NCI-H748 (cell line): ENCODE data around the gene PARD3.
A peak's percentile ranks its signal among the peaks of the same experiment; 100 is the strongest.
"Not testable (repeated sequence)": the region's sequence is repeated elsewhere in the genome, so short reads cannot be mapped to it uniquely, and the experiment has no call there.

ENCODE experiments used
- DNase-seq: peaks from one replicate; lab custom pipeline; 2025; ENCODE audit not compliant: unreplicated experiment; lab: John Stamatoyannopoulos, UW

PARD3 gene

DNA sequence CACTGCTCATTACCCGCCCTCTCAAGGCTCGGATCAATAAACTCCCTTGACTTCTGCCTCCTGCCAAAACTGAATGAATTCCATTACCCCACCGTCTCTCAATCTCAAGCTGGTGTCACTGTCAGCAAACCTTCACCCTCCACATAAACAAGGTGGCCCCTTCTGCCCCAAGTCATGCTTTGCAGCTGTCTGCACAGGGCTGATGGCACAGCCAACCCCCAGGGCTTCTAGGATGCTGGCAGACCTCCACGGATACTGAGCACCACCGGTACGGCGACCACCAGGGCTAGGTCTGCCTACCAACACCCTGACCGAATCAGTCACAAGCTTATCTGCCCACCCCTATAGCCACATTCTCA, 46.1 kb downstream of the PARD3 start:
- DNase-seq, result no peak

- DNase-seq, result peak; percentile 2
Measured at GRCh38 chr10:34768261-34768971, 46.7 kb downstream of the PARD3 start.

DNA sequence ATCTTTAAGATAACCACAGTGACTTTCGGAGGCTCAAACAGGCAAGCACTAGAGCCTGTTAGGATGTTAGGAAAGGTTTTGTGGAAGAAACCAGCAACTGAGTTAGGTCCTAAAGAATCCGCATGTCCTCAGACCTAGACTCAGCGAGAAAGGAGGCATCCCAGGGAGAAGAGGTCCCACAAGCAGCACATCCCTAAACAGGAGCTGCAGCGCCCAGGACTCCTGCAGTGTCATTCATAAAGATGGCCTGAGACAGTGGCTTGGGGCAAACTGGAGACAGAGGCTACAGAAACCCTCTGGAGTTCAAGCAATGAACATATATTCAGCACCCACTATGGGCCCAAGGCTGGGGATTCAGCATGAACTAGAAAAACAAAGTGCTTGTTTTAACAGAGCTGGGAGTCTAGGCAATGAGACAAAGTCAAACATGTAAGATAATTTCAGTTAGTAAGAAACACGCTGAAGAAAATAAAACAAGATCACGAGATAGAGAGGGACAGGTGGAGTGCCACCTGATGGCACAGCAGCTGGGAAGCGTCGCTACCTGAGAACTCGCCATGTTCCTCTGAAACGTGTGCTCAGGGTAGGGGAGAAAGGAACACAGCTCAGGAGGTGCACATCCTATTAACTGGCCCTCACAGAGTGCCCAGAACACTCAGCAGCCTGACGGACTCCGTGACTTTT, 48.1 kb downstream of the PARD3 start:
- peak; percentile 33 for DNase-seq

DNA sequence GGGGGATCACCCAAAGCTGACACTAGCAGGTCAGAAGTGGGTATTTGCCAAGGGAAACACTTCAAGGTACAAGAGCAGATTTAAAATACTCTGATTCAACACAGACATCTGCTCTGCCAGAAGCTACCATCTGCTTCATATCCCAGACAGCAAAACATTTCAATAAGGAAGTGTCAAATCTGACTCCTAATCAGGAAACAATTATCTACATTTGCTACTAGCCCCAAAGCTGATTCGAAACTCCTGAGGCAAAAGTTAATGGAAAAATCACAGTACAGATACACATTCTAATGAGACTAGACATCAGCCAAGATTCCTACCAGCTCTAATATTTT, 48.9 kb downstream of the PARD3 start:
- DNase-seq, result peak; percentile 57

DNA sequence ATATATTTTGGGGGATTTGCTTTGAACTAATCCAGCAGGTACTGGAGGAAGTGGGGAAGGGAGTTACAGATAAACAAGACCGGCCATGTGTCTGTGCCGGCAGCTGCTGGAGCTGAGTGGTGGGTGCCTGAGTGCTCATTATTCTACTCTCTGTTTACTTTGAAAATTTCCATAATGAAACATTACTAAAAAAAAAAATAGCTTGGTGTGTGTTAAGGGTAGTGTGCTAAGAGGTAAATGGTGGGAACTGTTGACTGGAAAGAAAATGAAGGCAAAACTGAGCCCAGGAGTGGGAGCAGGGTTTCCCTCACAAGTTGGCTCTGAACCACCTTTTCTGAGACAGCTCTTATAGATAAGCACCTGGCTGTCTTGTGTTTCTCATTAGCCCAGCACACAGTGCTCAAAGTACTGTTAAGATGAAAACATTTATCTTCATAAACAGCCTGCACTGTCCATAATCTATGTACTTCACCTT, 50.6 kb downstream of the PARD3 start:
- peak; percentile 32 for DNase-seq

GRCh38 chr10:34762603-34763299, 52.3 kb downstream of the PARD3 start:
- no peak for DNase-seq

- no peak for DNase-seq
Measured at GRCh38 chr10:34762156-34762555, 52.9 kb downstream of the PARD3 start.

GRCh38 chr10:34761453-34761852, 53.6 kb downstream of the PARD3 start:
- DNase-seq, result no peak

- peak; percentile 21 for DNase-seq
Measured at GRCh38 chr10:34760606-34761005, 54.5 kb downstream of the PARD3 start.

- DNase-seq, result no peak
Measured at GRCh38 chr10:34759837-34760215, 55.3 kb downstream of the PARD3 start.

GRCh38 chr10:34759161-34759836, 55.8 kb downstream of the PARD3 start:
- no peak for DNase-seq

DNA sequence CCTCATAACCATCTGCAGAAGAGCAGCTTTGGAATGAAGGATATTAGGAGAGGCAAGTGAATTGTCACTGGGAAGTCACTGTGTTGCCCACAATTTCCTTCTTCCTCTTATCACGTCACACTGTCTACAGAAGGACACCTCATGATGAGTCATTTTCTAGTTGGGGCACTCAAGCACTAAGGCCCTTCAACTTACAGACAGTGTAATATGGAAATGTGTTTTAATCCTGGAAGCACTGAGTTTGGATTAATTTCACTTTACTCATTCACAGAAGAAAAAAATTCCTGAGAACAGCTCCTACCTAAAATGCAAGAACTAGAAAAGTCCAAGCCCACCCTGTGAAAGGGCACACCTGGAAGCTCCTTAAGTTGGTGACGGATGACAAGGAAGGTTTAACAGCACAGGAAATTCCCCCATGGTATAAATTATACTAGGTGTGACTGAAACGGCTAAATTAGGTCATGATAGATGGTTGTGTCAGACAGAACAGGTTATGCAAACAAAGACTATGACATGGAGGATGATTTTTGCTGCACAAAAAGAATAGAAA, 56.6 kb downstream of the PARD3 start:
- DNase-seq, result no peak

DNA sequence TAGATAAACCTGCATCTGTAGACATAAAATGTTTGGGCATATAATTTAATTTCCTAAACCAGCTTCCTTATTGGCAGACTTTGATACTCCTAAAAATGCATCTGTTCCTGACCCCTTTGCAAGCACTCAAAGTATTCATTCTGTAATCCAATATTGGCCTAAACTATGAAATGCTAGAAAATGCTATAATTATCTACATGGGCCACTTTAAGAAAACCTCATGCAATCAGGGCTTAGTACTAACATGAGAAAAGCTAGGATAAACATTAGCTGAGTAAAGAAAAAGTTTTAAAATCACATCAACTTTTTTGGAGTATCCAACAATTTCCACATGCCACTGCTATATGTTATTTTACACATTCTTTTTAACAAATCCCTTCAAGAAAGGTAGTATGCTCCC, 57.2 kb downstream of the PARD3 start:
- DNase-seq, result no peak

DNA sequence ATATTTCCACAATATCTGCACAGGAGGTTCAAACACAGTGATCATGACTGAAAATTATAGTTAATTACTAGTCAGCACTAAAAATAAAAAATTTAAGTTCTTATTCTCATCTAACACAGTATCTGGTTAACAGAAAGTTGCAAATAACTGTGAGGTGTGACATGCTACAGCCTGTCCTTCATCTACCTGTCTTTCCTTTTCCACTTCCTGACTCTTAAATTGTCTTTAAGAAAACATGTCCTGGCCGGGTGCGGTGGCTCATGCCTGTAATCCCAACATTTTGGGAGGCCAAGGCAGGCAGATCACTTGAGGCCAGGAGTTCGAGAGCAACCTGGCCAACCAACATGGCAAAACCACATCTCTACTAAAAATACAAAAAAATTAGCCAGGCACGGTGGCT, 57.9 kb downstream of the PARD3 start:
- DNase-seq, result not testable (repeated sequence)

- DNase-seq, result no peak
Measured at GRCh38 chr10:34756584-34756983, 58.5 kb downstream of the PARD3 start.

DNA sequence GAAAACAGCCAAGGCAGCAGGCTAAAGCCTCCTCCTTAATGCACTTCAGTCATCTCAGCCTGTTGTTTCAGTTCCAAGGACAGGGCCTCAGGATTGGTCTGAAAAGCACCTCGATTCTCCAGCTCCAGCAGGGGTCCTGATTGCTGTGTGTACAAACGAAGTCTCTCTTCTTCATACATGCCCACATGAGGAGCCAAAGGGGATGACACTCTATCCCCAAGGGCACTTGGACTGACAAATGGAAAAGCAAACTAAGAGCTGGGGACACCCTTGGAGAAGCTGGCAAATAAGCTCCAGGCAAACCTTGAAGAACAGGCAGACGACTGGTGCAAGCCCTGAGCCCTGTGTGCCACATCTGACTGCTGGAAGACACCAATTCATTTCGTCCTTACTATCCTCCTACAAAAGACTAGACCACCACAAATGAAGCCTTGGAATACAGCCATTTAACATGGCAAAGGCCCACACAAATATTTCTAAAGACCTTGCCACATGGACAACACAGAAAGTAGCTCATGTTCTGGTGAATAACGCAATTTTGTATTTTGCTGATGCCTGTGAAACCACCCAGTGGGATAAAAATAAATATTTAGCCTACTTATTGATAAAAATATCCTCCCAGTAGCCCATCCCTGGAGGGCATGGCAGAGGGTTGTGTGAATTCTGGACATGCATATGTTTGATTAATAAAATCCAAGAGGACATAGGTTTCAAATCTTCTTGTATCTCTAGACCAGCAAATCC, 61.9 kb downstream of the PARD3 start:
- no peak for DNase-seq

GRCh38 chr10:34751272-34751671, 63.8 kb downstream of the PARD3 start:
- no peak for DNase-seq

- DNase-seq, result not testable (repeated sequence)
Measured at GRCh38 chr10:34750795-34751194, 64.3 kb downstream of the PARD3 start.

GRCh38 chr10:34748767-34749166, 66.3 kb downstream of the PARD3 start:
- peak; percentile 13 for DNase-seq

DNA sequence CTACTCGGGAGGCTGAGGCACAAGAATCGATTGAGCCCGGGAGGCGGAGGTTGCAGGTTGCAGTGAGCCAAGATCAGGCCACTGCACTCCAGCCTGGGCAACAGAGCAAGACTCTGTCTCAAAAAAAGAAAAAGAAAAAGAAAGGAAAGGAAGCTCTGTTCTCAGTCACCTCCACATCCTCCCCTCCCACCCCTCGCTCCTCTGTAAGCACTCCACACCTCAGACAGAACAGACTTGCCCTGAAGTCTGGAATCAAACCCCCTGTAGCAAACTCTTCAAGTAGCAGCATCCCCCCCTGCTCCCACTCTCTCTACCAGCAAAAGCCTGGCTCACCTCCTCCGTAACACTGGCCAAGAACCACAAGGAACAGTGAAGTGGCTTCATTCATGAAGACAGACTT, 66.7 kb downstream of the PARD3 start:
- DNase-seq, result no peak

DNA sequence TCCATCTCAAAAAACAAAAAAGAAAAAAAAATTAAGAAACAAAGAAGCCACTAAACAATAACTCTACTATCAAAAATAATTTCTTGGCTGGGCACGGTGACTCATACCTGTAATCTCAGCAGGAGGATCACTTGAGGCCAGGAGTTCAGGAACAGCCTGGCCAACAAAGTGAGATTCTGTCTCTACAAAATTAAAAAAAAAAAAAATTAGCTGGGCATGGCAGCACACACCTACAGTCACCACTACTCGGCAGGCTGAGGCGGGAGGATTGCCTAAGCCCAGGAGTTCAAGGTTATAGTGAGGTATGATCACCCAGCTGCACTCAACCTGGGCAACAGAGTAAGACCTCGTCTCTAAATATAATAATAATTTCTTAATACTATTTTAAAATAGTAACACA, 69.0 kb downstream of the PARD3 start:
- DNase-seq, result no peak
